ENCODE measurements around the gene GADL1.
A peak's percentile ranks its signal among the peaks of the same experiment; 100 is the strongest.

GADL1 gene

DNA sequence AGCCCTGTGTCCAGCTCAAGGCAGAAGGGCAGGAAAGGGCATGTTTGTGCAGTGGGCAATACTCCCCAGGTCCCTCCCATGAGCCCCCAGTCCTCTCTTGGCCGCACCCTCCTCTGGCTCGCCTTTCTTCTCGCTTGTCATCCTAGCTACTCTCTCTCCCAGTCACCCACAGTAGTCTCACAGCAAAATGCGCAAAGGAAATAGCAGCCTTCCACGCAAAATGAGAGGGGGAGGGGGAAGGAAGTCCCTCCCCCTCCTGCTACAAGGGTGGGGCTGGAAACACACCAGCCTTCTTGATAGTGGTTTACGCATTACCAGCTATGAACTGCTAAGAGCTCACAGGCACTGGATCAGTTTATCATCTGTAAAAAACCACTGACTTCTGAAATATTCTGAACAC lies 83.8 kb downstream of the GADL1 start:
- no peak for DNase-seq (ENCODE audit: low read depth)

GRCh38 chr3:30805695-30806094 lies 88.8 kb downstream of the GADL1 start:
- DNase-seq (ENCODE audit: low read depth): no peak

- DNase-seq (ENCODE audit: low read depth): no peak
Measured at GRCh38 chr3:30804984-30805383, 89.5 kb downstream of the GADL1 start.

DNA sequence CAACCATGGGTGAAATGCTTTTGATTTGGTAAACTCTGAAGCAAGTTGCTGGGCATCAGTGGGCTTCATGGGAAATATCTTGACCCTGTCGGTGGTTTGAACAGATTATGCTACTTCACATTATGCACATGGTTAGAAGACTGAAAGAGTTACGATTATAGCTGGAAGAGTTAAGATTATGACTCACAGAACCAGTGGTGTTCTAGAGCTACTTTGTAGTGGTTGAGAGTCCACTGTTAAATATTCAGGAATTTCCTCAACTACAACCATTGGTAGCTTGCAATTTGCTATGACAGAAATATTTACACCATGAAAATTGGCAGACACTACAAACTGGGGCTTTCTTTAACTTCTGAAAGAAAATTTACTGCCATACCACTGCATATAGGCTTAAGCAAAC lies 99.3 kb downstream of the GADL1 start:
- DNase-seq (ENCODE audit: low read depth): no peak

DNA sequence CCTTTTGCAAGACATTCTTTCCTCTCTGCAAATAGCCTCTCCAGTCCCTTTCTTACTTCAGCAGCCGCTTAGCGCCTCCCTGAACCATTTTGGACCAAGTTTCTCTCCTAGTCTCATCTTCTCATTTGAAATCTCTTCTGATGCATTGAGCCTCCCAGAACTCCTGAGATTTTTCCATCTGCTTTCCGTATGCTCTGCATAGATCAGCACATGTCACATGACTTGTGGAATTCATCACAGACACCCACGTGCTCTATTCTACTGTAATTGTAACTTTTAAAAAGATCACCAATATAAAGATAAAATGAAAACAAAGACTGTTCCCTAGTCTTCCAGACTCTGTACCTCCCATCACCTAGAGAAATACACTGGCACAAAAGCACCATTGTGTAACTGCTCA lies 100.7 kb downstream of the GADL1 start:
- no peak for DNase-seq (ENCODE audit: low read depth)

- DNase-seq (ENCODE audit: low read depth): no peak
Measured at GRCh38 chr3:30790150-30790549, 104.3 kb downstream of the GADL1 start.

DNA sequence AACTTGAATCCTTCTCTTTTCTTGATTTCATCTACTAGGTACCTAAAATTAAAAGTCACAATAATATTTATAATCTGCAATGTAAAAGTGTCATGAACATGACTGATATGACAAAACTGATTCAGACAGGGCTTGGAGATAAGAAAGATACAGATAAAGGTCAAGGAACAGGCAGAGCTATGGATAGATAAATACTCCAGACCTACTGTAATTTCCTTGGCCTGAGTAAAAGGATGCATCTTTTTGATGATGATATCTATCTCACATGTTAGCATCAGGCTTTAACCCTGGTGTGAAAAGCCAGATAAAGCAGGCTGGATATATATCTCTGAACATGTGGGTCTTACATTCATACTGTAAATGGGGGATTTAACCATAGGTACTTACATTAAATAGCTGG lies 108.1 kb downstream of the GADL1 start:
- no peak for DNase-seq (ENCODE audit: low read depth)

GRCh38 chr3:30779686-30780287 lies 114.7 kb downstream of the GADL1 start:
- no peak for DNase-seq (ENCODE audit: low read depth)

DNA sequence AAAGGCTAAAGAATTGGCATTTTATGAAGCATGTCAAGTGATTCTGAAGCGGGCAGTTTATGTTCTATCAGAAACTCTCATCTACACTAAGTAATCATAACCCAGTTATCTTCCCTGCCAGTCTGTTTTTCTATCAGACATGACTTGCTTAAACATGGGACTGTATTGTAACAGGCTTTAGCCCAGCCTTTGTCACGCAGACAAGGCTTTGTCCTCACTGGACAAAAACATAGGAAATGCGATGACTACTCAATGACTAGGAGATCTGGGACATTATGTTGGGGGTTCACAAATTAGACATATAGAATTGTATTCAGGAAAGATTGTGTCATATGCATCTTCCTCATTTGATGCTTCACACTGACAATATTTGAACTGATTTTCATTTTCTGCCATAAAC lies 115.5 kb downstream of the GADL1 start:
- no peak for DNase-seq (ENCODE audit: low read depth)

DNA sequence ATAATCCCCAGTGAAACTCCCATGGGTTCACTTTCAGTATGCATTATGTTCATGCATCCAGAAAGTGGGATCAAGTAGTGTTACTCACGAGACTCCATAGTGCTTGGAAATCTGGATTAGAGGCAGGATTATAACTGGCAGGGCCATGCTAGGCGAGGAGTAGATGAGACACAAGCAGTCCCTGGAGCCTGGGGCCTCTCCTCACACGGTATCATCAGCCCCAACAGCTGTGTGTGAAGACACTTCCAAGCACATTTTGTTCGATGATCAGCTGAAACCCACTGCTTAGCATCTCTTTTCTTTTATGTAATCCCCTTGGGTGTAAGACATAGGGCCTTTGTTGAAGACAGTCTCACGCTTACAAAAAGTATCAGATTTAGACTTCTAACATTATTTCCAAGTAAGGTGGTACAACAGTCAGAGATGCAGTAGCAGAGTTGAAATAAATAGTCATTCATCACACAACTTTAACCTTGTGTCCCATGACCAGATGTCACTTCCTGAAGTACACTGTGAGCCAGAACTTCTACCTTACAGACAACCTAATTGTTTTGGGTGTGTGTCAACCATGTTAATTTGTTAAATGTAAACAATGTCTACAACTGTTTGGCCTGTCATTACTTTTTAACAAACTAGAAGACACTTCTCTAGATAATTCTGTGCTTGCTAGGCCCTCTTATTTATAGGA lies 116.9 kb downstream of the GADL1 start:
- no peak for DNase-seq (ENCODE audit: low read depth)

GRCh38 chr3:30776186-30776815 lies 118.2 kb downstream of the GADL1 start:
- DNase-seq (ENCODE audit: low read depth): no peak

DNA sequence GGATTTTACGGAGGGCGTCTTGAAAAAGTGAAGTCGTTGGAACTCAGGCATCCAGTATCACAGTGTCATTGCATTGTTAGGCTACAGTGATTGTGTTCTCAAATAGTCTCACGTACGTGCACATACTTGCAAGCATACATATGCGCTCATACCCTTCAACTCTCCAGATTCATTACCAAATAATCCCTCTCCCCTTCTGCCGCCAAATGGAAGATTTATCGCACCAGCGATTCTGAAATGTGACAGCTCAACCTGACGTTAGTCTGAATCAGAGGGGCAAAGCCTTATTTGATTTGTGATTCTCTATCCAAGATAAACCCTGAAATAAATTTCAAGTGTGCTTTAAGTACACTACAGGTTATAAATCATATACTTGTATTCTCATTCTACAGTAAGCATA lies 119.4 kb downstream of the GADL1 start:
- no peak for DNase-seq (ENCODE audit: low read depth)

DNA sequence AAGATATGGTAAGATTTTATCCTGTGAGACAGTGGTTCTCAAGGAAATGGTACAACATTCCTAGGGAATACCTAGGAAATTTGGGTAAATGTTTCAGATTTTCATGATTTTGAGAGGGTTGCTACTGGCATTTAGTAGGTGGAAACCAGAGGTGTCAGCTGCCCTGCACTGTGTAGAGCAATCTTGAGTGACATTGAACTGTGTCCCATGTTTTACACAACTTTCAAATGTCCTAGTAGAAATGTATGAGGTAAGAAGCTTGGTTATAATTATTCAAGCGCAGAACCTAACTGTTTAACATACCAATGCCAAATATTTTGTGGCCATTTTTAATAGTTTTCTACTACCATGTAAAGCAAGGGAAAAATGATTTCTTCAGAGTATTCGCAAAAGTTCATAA lies 120.4 kb downstream of the GADL1 start:
- no peak for DNase-seq (ENCODE audit: low read depth)

GRCh38 chr3:30770387-30770786 lies 124.1 kb downstream of the GADL1 start:
- no peak for DNase-seq (ENCODE audit: low read depth)

DNA sequence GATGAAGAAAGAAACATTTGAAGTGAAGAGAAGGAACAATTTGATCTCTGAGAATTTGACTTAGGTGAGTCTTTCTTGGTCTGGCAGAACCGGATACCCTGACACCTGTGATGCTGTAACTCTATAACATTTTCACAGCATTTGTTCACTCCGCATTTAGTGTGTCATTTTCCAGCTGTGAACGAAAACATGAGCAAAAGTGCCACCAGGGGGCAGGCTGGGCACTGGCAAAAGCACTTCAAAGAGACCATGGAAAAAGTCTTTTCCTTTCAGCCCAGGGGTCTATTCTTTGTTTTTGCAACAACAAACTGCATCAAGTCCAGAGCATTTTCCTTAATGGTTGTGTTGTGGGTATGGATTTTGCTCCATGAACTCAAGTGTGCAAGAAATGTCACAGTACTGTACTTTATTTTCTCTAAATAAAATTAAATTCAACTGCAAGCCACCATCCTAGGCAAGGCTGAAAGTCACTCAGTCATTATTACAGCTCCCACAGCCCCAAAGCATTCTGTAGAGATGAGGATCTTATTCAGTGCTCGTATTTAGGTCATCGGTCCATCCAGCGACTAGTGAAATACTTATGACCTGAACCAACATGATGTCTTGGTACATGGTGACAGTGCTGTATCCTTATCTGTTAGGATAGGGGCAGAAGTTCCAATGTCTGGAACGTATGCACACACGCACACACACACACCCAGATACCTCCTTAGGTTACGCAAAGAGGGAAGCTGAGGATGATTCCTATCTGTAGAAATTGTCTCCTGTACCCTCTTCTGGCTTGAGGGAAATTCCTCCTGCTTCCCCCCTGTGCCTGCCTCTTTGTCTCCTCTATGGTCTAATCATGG lies 125.5 kb downstream of the GADL1 start:
- DNase-seq (ENCODE audit: low read depth): peak; percentile 36

DNA sequence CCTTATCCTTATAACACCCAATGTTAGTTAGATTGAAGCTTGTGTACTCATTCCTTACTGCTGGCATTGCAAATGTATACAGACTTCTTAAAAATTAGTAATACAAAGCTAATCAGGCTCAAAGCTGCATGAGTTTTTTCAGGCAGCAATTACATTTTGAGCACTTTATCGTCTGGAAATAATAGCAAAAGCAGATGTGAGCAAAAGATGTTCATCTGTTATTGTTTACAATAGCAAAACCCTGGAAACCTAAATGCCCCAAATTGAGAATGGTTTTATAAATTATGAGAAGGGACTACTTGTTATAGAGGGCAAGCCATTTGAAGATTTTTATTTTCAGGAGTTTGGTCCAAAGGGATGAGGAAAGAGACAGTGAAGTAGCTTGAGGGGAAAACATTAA lies 126.4 kb downstream of the GADL1 start:
- no peak for DNase-seq (ENCODE audit: low read depth)

DNA sequence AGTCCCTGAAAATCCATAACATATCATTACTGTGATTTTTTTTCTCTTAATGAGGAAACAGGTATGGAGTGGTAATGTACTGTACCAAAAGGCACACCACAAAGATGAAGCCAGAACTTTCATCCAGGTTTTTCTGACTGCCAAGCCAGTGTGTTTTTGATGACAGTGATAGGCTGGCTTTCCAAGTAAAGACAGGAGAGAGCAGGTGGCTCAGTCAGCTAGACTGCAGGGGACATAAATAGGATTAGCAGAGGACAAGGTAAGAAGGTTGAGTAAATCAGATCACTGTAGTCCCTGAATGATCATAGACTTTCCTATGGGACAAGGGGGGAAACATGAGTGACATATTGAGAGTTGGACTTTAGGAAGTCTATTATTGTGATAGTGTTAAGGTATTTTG lies 127.9 kb downstream of the GADL1 start:
- DNase-seq (ENCODE audit: low read depth): no peak

DNA sequence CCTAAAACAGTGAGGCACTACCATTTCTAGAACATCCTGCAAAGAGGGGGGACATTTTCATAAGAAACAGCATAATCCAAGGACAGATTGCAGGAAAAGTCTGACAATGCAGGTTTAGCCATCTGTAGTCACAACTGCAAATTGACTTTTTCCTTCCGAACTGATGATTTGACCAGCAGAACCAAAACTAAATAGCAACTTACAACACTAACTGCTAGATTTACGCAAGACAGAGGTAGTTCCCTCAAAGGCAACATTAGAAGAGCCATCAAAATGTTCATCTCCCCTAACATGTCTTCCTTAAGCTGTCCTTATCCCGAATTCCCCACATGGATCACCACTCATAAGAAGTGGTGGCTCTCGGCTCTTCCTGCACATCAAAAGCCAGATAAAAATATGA lies 129.6 kb downstream of the GADL1 start:
- DNase-seq (ENCODE audit: low read depth): no peak

GRCh38 chr3:30764281-30764680 lies 130.2 kb downstream of the GADL1 start:
- no peak for DNase-seq (ENCODE audit: low read depth)

DNA sequence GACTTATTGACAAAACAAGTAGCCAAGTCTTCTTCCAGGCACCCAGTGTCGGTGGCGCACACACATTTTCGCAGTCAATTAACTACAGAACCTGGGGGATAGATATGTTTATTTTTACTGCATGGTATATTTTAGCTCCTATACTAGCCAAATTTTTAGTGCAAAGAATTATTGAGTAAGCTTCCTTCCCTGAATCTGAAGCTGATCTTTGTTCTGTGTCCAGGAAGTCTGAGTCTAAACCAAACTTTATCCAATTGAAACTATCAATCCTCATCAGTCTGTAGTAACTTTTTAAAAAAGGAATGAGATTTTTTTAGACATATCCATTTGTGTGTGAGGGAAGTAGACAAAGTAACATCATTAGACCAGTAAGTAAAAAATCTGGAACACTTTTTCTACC lies 133.1 kb downstream of the GADL1 start:
- DNase-seq (ENCODE audit: low read depth): no peak

- DNase-seq (ENCODE audit: low read depth): no peak
Measured at GRCh38 chr3:30760737-30761136, 133.7 kb downstream of the GADL1 start.

DNA sequence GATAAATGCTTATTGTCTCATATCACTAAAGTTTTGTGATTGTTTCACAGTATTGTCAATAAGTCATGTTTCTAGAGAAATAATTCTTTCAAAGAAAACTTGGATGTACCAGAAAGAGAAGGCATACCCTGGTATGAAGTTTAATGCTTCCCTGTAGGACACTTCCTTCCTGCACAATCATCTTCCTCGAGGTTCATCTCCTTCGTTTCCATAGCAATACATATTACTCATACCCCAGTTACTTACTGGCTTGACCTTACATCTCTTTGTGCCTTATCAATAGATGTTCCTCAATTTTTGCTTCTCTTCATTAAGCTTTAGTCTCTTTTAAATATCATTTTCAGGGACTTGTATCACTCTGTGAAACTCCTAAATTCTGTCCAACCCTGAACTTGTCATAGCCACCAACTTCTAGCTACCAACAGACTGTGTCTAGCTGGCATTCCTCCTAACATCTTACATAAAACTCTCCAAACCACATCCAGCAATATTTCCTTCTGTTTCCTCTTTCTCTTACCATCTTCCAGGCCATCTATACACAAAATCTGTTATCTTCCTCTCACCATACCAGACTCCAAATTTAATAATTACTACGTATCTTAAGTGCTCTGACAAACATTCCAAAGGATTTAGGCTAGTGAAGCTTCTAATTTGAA lies 134.3 kb downstream of the GADL1 start:
- no peak for DNase-seq (ENCODE audit: low read depth)
